Measurements from ENCODE around the gene ANTXR1. TPM values are rescaled to one million over a fixed set of nuclear protein-coding genes. Genes with fewer than 3 reads are reported as not detected.
A peak's percentile ranks its signal among the peaks of the same experiment; 100 is the strongest.

The ANTXR1 gene
- total and polyA plus RNA-seq, 2 experiments from 2014 or later: 128 to 191 TPM

GRCh38 chr2:69095305-69095704, 82.3 kb downstream of the ANTXR1 start:
- no peak overlapping the region for H3K4me3 ChIP-seq
- H3K79me2 ChIP-seq (ENCODE audit: insufficient read depth): no peaks in the 10 kb centered on the region
- H3F3A ChIP-seq (ENCODE audit: insufficient read depth): peaks cover 82% of the 10 kb centered on the region
- H3K27me3 ChIP-seq (replicated peaks; ENCODE audit: insufficient read depth): no peaks in the 10 kb centered on the region
- H3K4me2 ChIP-seq (ENCODE audit: unreplicated experiment): peak overlapping the region; percentile 55
- peak; percentile 93 for DNase-seq
- peak overlapping the region; percentile 64 for H3K27ac ChIP-seq
- no peak for TF ChIP-seq EZH2phosphoT487 (IDR thresholded peaks at IDR 0.05; ENCODE audit: insufficient read depth, low read depth)
- no peak for TF ChIP-seq EZH2 (IDR thresholded peaks at IDR 0.05; ENCODE audit: insufficient read depth, poor library complexity, severe bottlenecking)
- in situ Hi-C loops (cut with MboI): no loop called here
- peaks cover 62% of the 10 kb centered on the region for H3K4me1 ChIP-seq (ENCODE audit: insufficient read depth)
- H2AFZ ChIP-seq: no peak overlapping the region
- peak overlapping the region; percentile 23 for H3K9ac ChIP-seq
- no peaks in the 10 kb centered on the region for H3K9me2 ChIP-seq (ENCODE audit: insufficient read depth)
- H3K36me3 ChIP-seq (ENCODE audit: low read depth): peaks cover 25% of the 10 kb centered on the region
- H4K20me1 ChIP-seq (ENCODE audit: insufficient read depth): no peaks in the 10 kb centered on the region
- WGBS, 2 experiments (ENCODE audit: low coverage in 1 of 2, low lambda C conversion rate in 2 of 2, missing lambda C conversion rate in 2 of 2): 11 to 20% methylated on average over 2 of the region's 2 CpGs
- no peaks in the 10 kb centered on the region for H3K9me3 ChIP-seq (ENCODE audit: low read depth)

GRCh38 chr2:69096326-69097095, 83.5 kb downstream of the ANTXR1 start:
- no peak overlapping the region for H2AFZ ChIP-seq
- H4K20me1 ChIP-seq (ENCODE audit: insufficient read depth): no peaks in the 10 kb centered on the region
- no peak for DNase-seq
- H3K4me1 ChIP-seq (ENCODE audit: insufficient read depth): peaks cover 67% of the 10 kb centered on the region
- no peak overlapping the region for H3K9ac ChIP-seq
- no peaks in the 10 kb centered on the region for H3K79me2 ChIP-seq (ENCODE audit: insufficient read depth)
- peaks cover 21% of the 10 kb centered on the region for H3K36me3 ChIP-seq (ENCODE audit: low read depth)
- in situ Hi-C loops (cut with MboI): no loop called here
- TF ChIP-seq EZH2 (IDR thresholded peaks at IDR 0.05; ENCODE audit: insufficient read depth, poor library complexity, severe bottlenecking) (no peak), EZH2phosphoT487 (IDR thresholded peaks at IDR 0.05; ENCODE audit: insufficient read depth, low read depth) (no peak)
- H3F3A ChIP-seq (ENCODE audit: insufficient read depth): peaks cover 86% of the 10 kb centered on the region
- H3K4me3 ChIP-seq: no peak overlapping the region
- no peaks in the 10 kb centered on the region for H3K9me3 ChIP-seq (ENCODE audit: low read depth)
- no peak overlapping the region for H3K4me2 ChIP-seq (ENCODE audit: unreplicated experiment)
- H3K27me3 ChIP-seq (replicated peaks; ENCODE audit: insufficient read depth): no peaks in the 10 kb centered on the region
- 76 to 85% methylated on average over 2 of the region's 2 CpGs for WGBS, 2 experiments (ENCODE audit: low coverage in 1 of 2, low lambda C conversion rate in 2 of 2, missing lambda C conversion rate in 2 of 2)
- H3K27ac ChIP-seq: no peak overlapping the region
- H3K9me2 ChIP-seq (ENCODE audit: insufficient read depth): no peaks in the 10 kb centered on the region

- Histone ChIP-seq H3K79me2 (ENCODE audit: insufficient read depth) (no peaks in the 10 kb centered on the region), H2AFZ (no peak overlapping the region), H3K27ac (no peak overlapping the region), H3F3A (ENCODE audit: insufficient read depth) (peaks cover 85% of the 10 kb centered on the region), H3K9ac (no peak overlapping the region), H3K27me3 (replicated peaks; ENCODE audit: insufficient read depth) (no peaks in the 10 kb centered on the region), H3K36me3 (ENCODE audit: low read depth) (peaks cover 23% of the 10 kb centered on the region), H3K4me3 (no peak overlapping the region), H3K9me2 (ENCODE audit: insufficient read depth) (no peaks in the 10 kb centered on the region), H4K20me1 (ENCODE audit: insufficient read depth) (no peaks in the 10 kb centered on the region), H3K4me2 (ENCODE audit: unreplicated experiment) (no peak overlapping the region), H3K4me1 (ENCODE audit: insufficient read depth) (peaks cover 67% of the 10 kb centered on the region), H3K9me3 (ENCODE audit: low read depth) (no peaks in the 10 kb centered on the region)
- TF ChIP-seq EZH2phosphoT487 (IDR thresholded peaks at IDR 0.05; ENCODE audit: insufficient read depth, low read depth) (no peak), EZH2 (IDR thresholded peaks at IDR 0.05; ENCODE audit: insufficient read depth, poor library complexity, severe bottlenecking) (no peak)
- in situ Hi-C loops (cut with MboI): no loop called here
- no peak for DNase-seq
- 33 to 39% methylated on average over 2 of the region's 2 CpGs for WGBS, 2 experiments (ENCODE audit: low coverage in 1 of 2, low lambda C conversion rate in 2 of 2, missing lambda C conversion rate in 2 of 2)
Measured at GRCh38 chr2:69097148-69097610, 84.2 kb downstream of the ANTXR1 start.

- H3K27me3 ChIP-seq (replicated peaks; ENCODE audit: insufficient read depth): no peaks in the 10 kb centered on the region
- H4K20me1 ChIP-seq (ENCODE audit: insufficient read depth): no peaks in the 10 kb centered on the region
- H3K9ac ChIP-seq: no peak overlapping the region
- H3K4me3 ChIP-seq: no peak overlapping the region
- DNase-seq: peak; percentile 27
- H3K27ac ChIP-seq: no peak overlapping the region
- H3K36me3 ChIP-seq (ENCODE audit: low read depth): peaks cover 26% of the 10 kb centered on the region
- peaks cover 76% of the 10 kb centered on the region for H3F3A ChIP-seq (ENCODE audit: insufficient read depth)
- no peaks in the 10 kb centered on the region for H3K79me2 ChIP-seq (ENCODE audit: insufficient read depth)
- no peaks in the 10 kb centered on the region for H3K9me2 ChIP-seq (ENCODE audit: insufficient read depth)
- no peak overlapping the region for H2AFZ ChIP-seq
- TF ChIP-seq EZH2 (IDR thresholded peaks at IDR 0.05; ENCODE audit: insufficient read depth, poor library complexity, severe bottlenecking) (no peak), EZH2phosphoT487 (IDR thresholded peaks at IDR 0.05; ENCODE audit: insufficient read depth, low read depth) (no peak)
- H3K9me3 ChIP-seq (ENCODE audit: low read depth): no peaks in the 10 kb centered on the region
- peak overlapping the region; percentile 13 for H3K4me2 ChIP-seq (ENCODE audit: unreplicated experiment)
- WGBS, 2 experiments (ENCODE audit: low coverage in 1 of 2, low lambda C conversion rate in 2 of 2, missing lambda C conversion rate in 2 of 2): 72 to 81% methylated on average over 2 of the region's 2 CpGs
- H3K4me1 ChIP-seq (ENCODE audit: insufficient read depth): peaks cover 59% of the 10 kb centered on the region
- in situ Hi-C loops (cut with MboI): no loop called here
Measured at GRCh38 chr2:69097891-69098655, 85.1 kb downstream of the ANTXR1 start.
